Upper lobe of left lung (tissue), 6 donors: Measurements from ENCODE around the gene DNA2. TPM values are rescaled to one million over a fixed set of nuclear protein-coding genes. Genes with fewer than 3 reads are reported as not detected.

Experiments
- ATAC-seq, 2 donors: fragments of 200-7000 bp; cut with Tn5 transposase; one replicate each; pipeline ENCODE4 v1.9.1; 2022; ENCODE audit warnings: mild to moderate bottlenecking in 2 of 2, moderate library complexity in 2 of 2; ENCODE audit not compliant: low FRiP score in 2 of 2
- DNase-seq, 2 donors: peaks; one replicate each; pipeline ENCODE4 v3.0.0-alpha.2; 2019 to 2020
- H3K27ac ChIP-seq, 4 donors: fragments of 200-600 bp; sonication (generic); one replicate each; pipeline ENCODE4 v1.5.1; 2016 to 2019
- H3K27me3 ChIP-seq, 4 donors: fragments of 200-600 bp; sonication (generic); one replicate each; pipeline ENCODE4 v1.5.1; 2017 to 2019
- H3K36me3 ChIP-seq, 4 donors: fragments of 200-600 bp; sonication (generic); one replicate each; pipeline ENCODE4 v1.5.1; 2016 to 2019
- H3K4me1 ChIP-seq, 4 donors: fragments of 200-600 bp; sonication (generic); one replicate each; pipeline ENCODE4 v1.5.1; 2018 to 2019
- H3K4me3 ChIP-seq, 4 donors: fragments of 200-600 bp; sonication (generic); one replicate each; pipeline ENCODE4 v1.5.1; 2017 to 2019; ENCODE audit warnings: mild to moderate bottlenecking in 2 of 4, moderate library complexity in 1 of 4
- H3K9me3 ChIP-seq, 4 donors: fragments of 200-600 bp; sonication (generic); one replicate each; pipeline ENCODE4 v1.5.1; 2018 to 2019
- CTCF ChIP-seq, 6 experiments: fragments of 450-650 bp in 4 of 6; fragments of 200-600 bp in 2 of 6; sonication (generic) in 2 of 6; IDR thresholded peaks; one replicate each; pipeline ENCODE4 v1.5.1; 2016 to 2019; ENCODE audit warnings: antibody characterized with exemption in 6 of 6
- EP300 ChIP-seq, 4 donors: sonication (generic); formaldehyde crosslinking; IDR thresholded peaks; one replicate each; pipeline ENCODE4 v1.5.1; 2017; ENCODE audit warnings: antibody characterized with exemption in 4 of 4, control low read depth in 2 of 4
- POLR2A ChIP-seq, 4 donors: fragments of 450-650 bp; IDR thresholded peaks; one replicate each; pipeline ENCODE4 v1.5.1; 2016 to 2017; ENCODE audit warnings: antibody characterized with exemption in 4 of 4, mild to moderate bottlenecking in 2 of 4
- POLR2AphosphoS5 ChIP-seq, 2 donors: sonication (generic); formaldehyde crosslinking; IDR thresholded peaks; one replicate each; pipeline ENCODE4 v1.5.1; 2017; ENCODE audit warnings: antibody characterized with exemption in 2 of 2
- WGBS, 2 donors: methylation state at CpG; one replicate each; pipeline ENCODE4 v1.1.5; 2017 to 2018; 5-methylcytosine and 5-hydroxymethylcytosine counted together
- total RNA-seq, 6 donors: library from RNA; depleted of rRNA in 4 of 6; stranded (reverse); fragments of >200 nt in 4 of 6; gene quantifications; one replicate each; pipeline versions ENCODE4 v1.1.0 to v1.2.1, GENCODE V29; 2016 to 2021
- donor health status: DM: no; HTN: no; CAD: no; lungs with moderate emphysema.
- donor health status: DM: no; HTN: yes; CAD: no; lungs with severe emphysema.

The DNA2 gene
- total RNA-seq, 6 donors from 2014 or later, result 1.4 to 19.9 (median 3.5) TPM

DNA sequence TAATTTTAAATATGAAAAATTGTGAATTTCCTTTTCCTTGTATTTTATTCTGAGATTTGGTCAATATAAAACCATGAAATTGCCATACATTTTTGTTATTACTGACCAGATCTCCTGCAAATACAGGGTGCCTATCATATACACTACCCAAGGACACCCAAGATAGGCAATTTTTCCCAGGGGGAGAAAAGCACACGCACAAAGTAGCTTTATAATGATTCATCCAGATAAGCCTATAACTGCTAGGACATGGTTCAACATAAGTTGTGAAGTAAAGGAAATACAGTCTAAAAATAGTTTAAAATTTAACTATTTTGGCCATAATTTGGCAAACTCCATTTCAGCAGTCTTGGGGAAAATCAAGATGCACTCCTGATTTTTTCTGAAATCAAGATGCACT is 69.5 kb downstream of the DNA2 start:
- Histone ChIP-seq H3K36me3 (peaks cover 4 to 28% (median 10%) of the 10 kb centered on the region in 4 donors), H3K27ac (no peak overlapping the region), H3K4me1 (peaks cover 0 to 14% (median 3%) of the 10 kb centered on the region in 4 donors), H3K27me3 (no peaks in the 10 kb centered on the region), H3K4me3 (no peak overlapping the region), H3K9me3 (no peaks in the 10 kb centered on the region)
- 91 to 96% methylated on average over 1 of the region's 1 CpG for WGBS, 2 donors
- no peak for DNase-seq
- TF ChIP-seq EP300 (IDR thresholded peaks at IDR 0.05) (no peak), POLR2A (IDR thresholded peaks at IDR 0.05) (no peak), CTCF (IDR thresholded peaks at IDR 0.05) (no peak), POLR2AphosphoS5 (IDR thresholded peaks at IDR 0.05) (no peak)
- ATAC-seq, result no peak

DNA sequence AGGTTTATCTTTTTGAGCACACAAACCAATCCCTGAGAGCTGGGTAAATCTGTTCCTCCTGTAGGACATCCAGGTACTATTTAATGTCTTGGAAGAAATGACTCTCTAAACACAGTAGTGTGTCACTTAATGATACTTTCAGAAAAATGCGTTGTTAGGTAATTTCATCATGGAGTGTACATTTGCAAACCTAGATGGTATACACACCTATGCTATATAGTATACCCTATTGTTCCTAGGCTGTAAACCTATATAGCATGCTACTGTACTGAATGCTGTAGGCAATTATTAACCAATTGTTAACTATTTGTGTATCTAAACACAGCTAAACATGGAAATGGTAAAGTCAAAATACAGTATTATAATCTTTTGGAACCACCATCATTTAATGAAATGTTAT is 74.8 kb downstream of the DNA2 start:
- ATAC-seq, result no peak
- H3K4me3 ChIP-seq, result no peak overlapping the region
- no peaks in the 10 kb centered on the region for H3K9me3 ChIP-seq
- H3K4me1 ChIP-seq, result no peaks in the 10 kb centered on the region
- no peaks in the 10 kb centered on the region for H3K27me3 ChIP-seq
- DNase-seq, result no peak
- TF ChIP-seq POLR2A (IDR thresholded peaks at IDR 0.05), result no peak
- TF ChIP-seq POLR2AphosphoS5 (IDR thresholded peaks at IDR 0.05), result no peak
- TF ChIP-seq EP300 (IDR thresholded peaks at IDR 0.05), result no peak
- TF ChIP-seq CTCF (IDR thresholded peaks at IDR 0.05), result no peak
- H3K27ac ChIP-seq, result no peak overlapping the region
- H3K36me3 ChIP-seq, result peaks cover 10 to 76% (median 22%) of the 10 kb centered on the region in 4 donors
- WGBS, 2 donors, result 90 to 96% methylated on average over 1 of the region's 1 CpG

GRCh38 chr10:68385740-68386139 is 86.0 kb downstream of the DNA2 start:
- peaks cover 18 to 99% (median 44%) of the 10 kb centered on the region in 4 donors for H3K36me3 ChIP-seq
- H3K27me3 ChIP-seq, result no peaks in the 10 kb centered on the region
- DNase-seq (no peak), ATAC-seq (no peak)
- no peak overlapping the region for H3K4me3 ChIP-seq
- TF ChIP-seq POLR2A (IDR thresholded peaks at IDR 0.05), result no peak
- no peak for TF ChIP-seq EP300 (IDR thresholded peaks at IDR 0.05)
- no peak for TF ChIP-seq CTCF (IDR thresholded peaks at IDR 0.05)
- TF ChIP-seq POLR2AphosphoS5 (IDR thresholded peaks at IDR 0.05), result no peak
- WGBS, 2 donors, result 77 to 85% methylated on average over 2 of the region's 2 CpGs
- no peaks in the 10 kb centered on the region for H3K4me1 ChIP-seq
- no peak overlapping the region for H3K27ac ChIP-seq
- H3K9me3 ChIP-seq, result no peaks in the 10 kb centered on the region

- DNase-seq (no peak), ATAC-seq (no peak)
- H3K27ac ChIP-seq, result no peak overlapping the region
- peaks cover 4 to 19% (median 7%) of the 10 kb centered on the region in 4 donors for H3K9me3 ChIP-seq
- TF ChIP-seq CTCF (IDR thresholded peaks at IDR 0.05) (no peak), POLR2AphosphoS5 (IDR thresholded peaks at IDR 0.05) (no peak), POLR2A (IDR thresholded peaks at IDR 0.05) (no peak), EP300 (IDR thresholded peaks at IDR 0.05) (no peak)
- WGBS, 2 donors, result 96 to 100% methylated on average over 1 of the region's 1 CpG
- no peak overlapping the region for H3K4me3 ChIP-seq
- H3K4me1 ChIP-seq, result no peaks in the 10 kb centered on the region
- H3K27me3 ChIP-seq, result no peaks in the 10 kb centered on the region
- H3K36me3 ChIP-seq, result peaks cover 0 to 86% (median 25%) of the 10 kb centered on the region in 4 donors
These were observed 100.2 kb downstream of the DNA2 start for GRCh38 chr10:68371604-68372003.

DNA sequence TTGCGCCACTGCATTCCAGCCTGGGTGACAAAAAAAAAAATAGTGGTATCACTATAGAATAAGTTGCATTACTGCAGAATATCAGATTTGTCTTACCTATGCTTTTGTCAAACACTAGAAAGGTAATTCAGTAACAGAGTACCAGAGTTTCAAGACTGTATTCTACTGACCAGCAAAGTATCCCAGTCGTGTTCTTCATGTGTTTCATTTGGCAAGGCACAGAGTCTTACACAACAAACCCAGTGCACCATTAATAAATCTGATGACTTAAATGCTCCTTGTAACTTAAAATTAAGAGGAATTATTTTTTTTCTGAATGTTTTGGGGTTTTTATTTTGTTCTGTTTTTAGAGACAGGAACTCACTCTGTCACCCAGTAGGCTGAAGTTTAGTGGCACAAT is 104.7 kb downstream of the DNA2 start:
- H3K9me3 ChIP-seq, result peaks cover 4 to 8% (median 6%) of the 10 kb centered on the region in 4 donors
- no peak overlapping the region for H3K4me3 ChIP-seq
- H3K27me3 ChIP-seq, result no peaks in the 10 kb centered on the region
- H3K4me1 ChIP-seq, result no peaks in the 10 kb centered on the region
- WGBS, 2 donors, result 84 to 88% methylated on average over 2 of the region's 2 CpGs
- H3K27ac ChIP-seq, result no peak overlapping the region
- peaks cover 7 to 75% (median 25%) of the 10 kb centered on the region in 4 donors for H3K36me3 ChIP-seq
- no peak for ATAC-seq
- TF ChIP-seq CTCF (IDR thresholded peaks at IDR 0.05) (no peak), POLR2A (IDR thresholded peaks at IDR 0.05) (no peak), EP300 (IDR thresholded peaks at IDR 0.05) (no peak), POLR2AphosphoS5 (IDR thresholded peaks at IDR 0.05) (no peak)
- DNase-seq, result no peak
